K562 (cell line): ENCODE measurements around the gene UBE2E1. TPM values are rescaled to one million over a fixed set of nuclear protein-coding genes. Genes with fewer than 3 reads are reported as not detected.

Experiments used
- ATAC-seq: fragments of 200-7000 bp; cut with Tn5 transposase; 3 replicates; pipeline ENCODE4 v1.9.1; 2020; ENCODE audit warnings: moderate library complexity
- BruUV-seq: library from RNA; stranded (reverse); fragments of 400-500 nt; replicated peaks from 2 replicates; lab custom pipeline; 2021; lab: Mats Ljungman, UMichigan
- CTCF ChIA-PET: fragments of 300-600 bp; formaldehyde crosslinking; extraction: SDS; loops from one replicate; lab custom pipeline; 2021; ENCODE audit warnings: low intra/inter-chr PET ratio; lab: Yijun Ruan, JAX
- POLR2A ChIA-PET: fragments of 300-600, 350-650 bp; sonication (Branson Sonifier 250); formaldehyde crosslinking; extraction: SDS; loops from one replicate; lab custom pipeline; 2021; ENCODE audit warnings: antibody characterized with exemption, inconsistent platforms; lab: Yijun Ruan, JAX
- DNase-seq, 4 experiments: peaks; one replicate each; pipeline versions ENCODE4 v3.0.0 to v3.0.0-alpha.2; 2011 to 2018; ENCODE audit warnings: low spot score in 3 of 4, mixed read lengths in 3 of 4; ENCODE audit errors: extremely low read depth in 1 of 4
- FAIRE-seq: peaks from 2 replicates; lab custom pipeline; 2011; peaks lifted over from hg19 to GRCh38; lab: Jason Lieb, UNC
- H2AFZ ChIP-seq: 2 replicates; pipeline ENCODE4 v1.6.0; 2011; ENCODE audit warnings: low read depth, low read length, control low read depth, inconsistent platforms
- H3K27ac ChIP-seq: fragments of 200-600 bp; 3 replicates; pipeline ENCODE4 v1.8.0; 2011; ENCODE audit warnings: low read depth, mild to moderate bottlenecking, control low read depth, inconsistent platforms, low read length, moderate library complexity, mixed read lengths; ENCODE audit errors: extremely low read depth
- H3K27me3 ChIP-seq, 2 experiments: fragments of 300-600 bp in 1 of 2; 2 replicates in 1 of 2; 3 replicates in 1 of 2; pipeline versions ENCODE4 v1.6.0 to v1.8.0; 2011; ENCODE audit warnings: inconsistent platforms in 2 of 2, low read length in 2 of 2, mild to moderate bottlenecking in 1 of 2, mixed read lengths in 1 of 2, moderate library complexity in 1 of 2; ENCODE audit not compliant: control insufficient read depth in 2 of 2, insufficient read depth in 2 of 2
- H3K36me3 ChIP-seq: fragments of 300-600 bp; 3 replicates; pipeline ENCODE4 v1.8.0; 2011; ENCODE audit warnings: mild to moderate bottlenecking, low read length, inconsistent platforms; ENCODE audit not compliant: control insufficient read depth, insufficient read depth
- H3K4me1 ChIP-seq, 2 experiments: fragments of 200-600 bp in 1 of 2; replicated peaks in 1 of 2; 2 replicates in 1 of 2; 3 replicates in 1 of 2; pipeline versions ENCODE4 v1.5.1 to v1.8.0; 2011; ENCODE audit warnings: inconsistent platforms in 2 of 2, low read length in 2 of 2, mild to moderate bottlenecking in 1 of 2, mixed read lengths in 1 of 2, moderate library complexity in 1 of 2; ENCODE audit not compliant: control insufficient read depth in 2 of 2, insufficient read depth in 2 of 2
- H3K4me2 ChIP-seq: 2 replicates; pipeline ENCODE4 v1.6.1; 2011; ENCODE audit warnings: low read length, control low read depth, inconsistent platforms, mixed read lengths; ENCODE audit not compliant: insufficient read depth
- H3K4me3 ChIP-seq: fragments of 200-600 bp; sonication (generic), shearing (Covaris generic); 2 replicates; pipeline ENCODE4 v1.5.1; 2016; ENCODE audit warnings: control low read depth, inconsistent platforms
- H3K79me2 ChIP-seq: fragments of 200-600 bp; 3 replicates; pipeline ENCODE4 v1.8.0; 2011; ENCODE audit warnings: low read length, inconsistent platforms; ENCODE audit not compliant: control insufficient read depth, insufficient read depth
- H3K9ac ChIP-seq, 2 experiments: 2 replicates each; pipeline versions ENCODE4 v1.6.0 to v1.6.1; 2011; ENCODE audit warnings: low read depth in 2 of 2, low read length in 2 of 2, control low read depth in 1 of 2, inconsistent platforms in 1 of 2, mild to moderate bottlenecking in 1 of 2, mixed read lengths in 1 of 2; ENCODE audit not compliant: insufficient read depth in 1 of 2
- H3K9me1 ChIP-seq: one replicate; pipeline ENCODE4 v1.6.0; 2011; ENCODE audit warnings: inconsistent platforms, mild to moderate bottlenecking, low read length, moderate library complexity; ENCODE audit not compliant: control insufficient read depth, insufficient read depth
- H3K9me3 ChIP-seq: replicated peaks from 2 replicates; pipeline ENCODE4 v1.5.1; 2011; ENCODE audit warnings: low read depth, low read length, inconsistent platforms; ENCODE audit not compliant: control insufficient read depth, insufficient read depth
- H4K20me1 ChIP-seq: replicated peaks from 2 replicates; pipeline ENCODE4 v1.6.1; 2011; ENCODE audit warnings: low read length, inconsistent platforms, mixed read lengths; ENCODE audit not compliant: control insufficient read depth, insufficient read depth
- ZFP30 ChIP-seq: fragments of 250-450 bp; sonication (Bioruptor Pico); IDR thresholded peaks from 2 replicates; pipeline ENCODE4 v1.8.0; 2022; ENCODE audit warnings: moderate library complexity, mild to moderate bottlenecking, inconsistent platforms, borderline replicate concordance
- ZNF584 ChIP-seq: fragments of 200-800 bp; sonication (Bioruptor generic); IDR thresholded peaks from 2 replicates; pipeline ENCODE4 v1.6.1; 2016; ENCODE audit warnings: low read depth, mild to moderate bottlenecking, missing genetic modification characterization, missing compliant biosample characterization
- WGBS: fragments of 100-300 bp; shearing (Covaris generic); methylation state at CpG from one replicate; pipeline ENCODE4 v1.1.6; 2016; ENCODE audit warnings: low coverage, mixed read lengths; ENCODE audit not compliant: insufficient coverage; ENCODE audit errors: missing lambda C conversion rate; 5-methylcytosine and 5-hydroxymethylcytosine counted together
- in situ Hi-C: fragments of 300-500 bp; cut with MboI; formaldehyde crosslinking; loops from 4 replicates; pipeline ENCODE4 v1.15.0; 2018; ENCODE audit warnings: inconsistent platforms, mixed read lengths
- intact Hi-C: fragments of 100-400 bp; cut with micrococcal nuclease; formaldehyde crosslinking; loops from 2 replicates; pipeline ENCODE4 v1.14.2; 2022
- polyA plus RNA-seq, 8 experiments: library from polyadenylated mRNA; depleted of rRNA in 4 of 8; stranded (reverse) in 5 of 8; unstranded in 3 of 8; fragments of >200 nt; fragmentation: Nextera tagmentation in 2 of 8; fragmentation: Illumina TruSeq in 1 of 8; extraction: Ambion mirVana in 2 of 8; extraction: Trizol in 1 of 8; gene quantifications; 2 replicates each; pipeline versions ENCODE4 v1.2.1 to v1.2.3, GENCODE V29; 2011 to 2014; ENCODE audit warnings: inconsistent platforms in 1 of 8, missing spikeins in 1 of 8
- total RNA-seq, 7 experiments: library from RNA; depleted of rRNA in 6 of 7; stranded (reverse); fragments of >200 nt in 6 of 7; fragmentation: Illumina TruSeq in 2 of 7; extraction: Trizol in 2 of 7; gene quantifications; 2 replicates each; pipeline versions ENCODE4 v1.2.1 to v1.2.3, GENCODE V29; 2011 to 2021; ENCODE audit warnings: low replicate concordance in 1 of 7
- TF ChIP-seq, protein P1 (sequence below): fragments of 450-650 bp; IDR thresholded peaks from 2 replicates; pipeline ENCODE4 v1.6.1; 2016; ENCODE audit warnings: mild to moderate bottlenecking, moderate library complexity
- TF ChIP-seq, protein P2 (sequence below): IDR thresholded peaks from 2 replicates; pipeline ENCODE4 v1.6.1; 2011; ENCODE audit warnings: borderline replicate concordance, low read depth, mild to moderate bottlenecking, moderate library complexity, low read length; ENCODE audit not compliant: insufficient read depth, poor library complexity, severe bottlenecking

UBE2E1 gene
- total and polyA plus RNA-seq, 9 of the 15 experiments (the other 6 are each of a cell fraction or from before 2014, with no cell fraction given) = 54.4 to 294 (median 165) TPM

DNA sequence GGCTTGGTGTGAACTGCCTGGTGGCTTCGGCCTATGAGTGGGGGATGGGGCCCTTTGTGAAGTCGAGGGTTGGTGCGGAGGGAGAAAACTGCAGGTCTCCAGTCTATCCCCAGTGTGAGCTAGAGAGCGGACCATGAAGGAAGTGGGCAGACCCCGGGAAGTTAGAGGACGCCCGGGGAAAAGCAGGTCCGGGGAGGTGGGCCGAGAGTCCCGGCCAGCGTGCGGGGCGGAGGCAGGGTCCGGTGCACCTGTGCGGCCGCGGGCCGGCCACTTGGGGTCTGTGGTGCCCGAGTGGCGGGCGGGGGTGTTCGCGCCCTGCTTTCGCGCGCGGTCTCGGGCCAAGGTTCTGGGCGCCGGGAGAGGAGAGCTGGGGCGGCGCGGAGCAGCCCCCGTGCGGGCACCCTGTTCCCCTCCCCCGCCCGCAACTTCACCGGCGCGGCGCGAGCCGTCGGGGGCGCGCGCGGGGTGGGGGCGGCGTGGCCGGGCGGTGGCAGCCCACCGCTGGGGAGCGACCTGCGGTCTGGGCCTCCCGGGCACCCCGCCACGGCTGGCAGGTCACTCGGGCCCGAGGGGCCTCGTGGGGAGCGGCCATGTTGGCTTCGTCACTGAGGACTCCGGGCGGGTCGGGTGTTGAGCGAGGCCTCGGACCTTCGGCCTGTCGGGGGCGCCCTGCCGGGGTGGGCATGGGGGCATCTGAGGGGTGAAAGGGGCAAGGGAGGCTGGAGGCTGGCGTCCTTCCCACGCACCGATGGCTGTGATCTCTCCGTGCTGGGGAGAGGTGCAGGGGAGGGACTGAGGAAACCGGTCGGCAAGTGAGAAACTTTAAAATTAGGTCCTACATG, 4.8 kb downstream of the UBE2E1 start:
- Histone ChIP-seq H3K36me3 (peaks cover 62% of the 10 kb centered on the region), H3K4me2 (peak overlapping the region; percentile 65), H3K4me1 (peaks cover 22 to 24% of the 10 kb centered on the region in 2 experiments; a peak in 4 of 5 replicates), H3K27ac (peak overlapping the region; percentile 56), H2AFZ (peak overlapping the region; percentile 40), H3K27me3 (no peaks in the 10 kb centered on the region), H3K4me3 (peak overlapping the region; percentile 31), H3K79me2 (peaks cover 91% of the 10 kb centered on the region), H3K9ac (peak overlapping the region; percentile 61 to 88), H3K9me1 (no peaks in the 10 kb centered on the region), H3K9me3 (no peaks in the 10 kb centered on the region), H4K20me1 (no peaks in the 10 kb centered on the region)
- 70% methylated on average over 23 of the region's 78 CpGs for WGBS
- no peak for FAIRE-seq
- peak; percentile 3; the same call in 1 of the 3 replicates for ATAC-seq
- in situ Hi-C loops = no loop called here
- CTCF ChIA-PET = no interaction called here
- intact Hi-C loops = no loop called here
- BruUV-seq = no TSS peak
- peak; percentile 32 to 50 (median 44) for DNase-seq
- POLR2A ChIA-PET = interaction anchor here (0.6 to 2.3 kb wide), 4 partner anchors 16 to 106 kb away, joined by 3 to 8 read pairs (median 4); partner anchors contain the start of genes NKIRAS1 and RPL15
- TF ChIP-seq, protein P1, sequence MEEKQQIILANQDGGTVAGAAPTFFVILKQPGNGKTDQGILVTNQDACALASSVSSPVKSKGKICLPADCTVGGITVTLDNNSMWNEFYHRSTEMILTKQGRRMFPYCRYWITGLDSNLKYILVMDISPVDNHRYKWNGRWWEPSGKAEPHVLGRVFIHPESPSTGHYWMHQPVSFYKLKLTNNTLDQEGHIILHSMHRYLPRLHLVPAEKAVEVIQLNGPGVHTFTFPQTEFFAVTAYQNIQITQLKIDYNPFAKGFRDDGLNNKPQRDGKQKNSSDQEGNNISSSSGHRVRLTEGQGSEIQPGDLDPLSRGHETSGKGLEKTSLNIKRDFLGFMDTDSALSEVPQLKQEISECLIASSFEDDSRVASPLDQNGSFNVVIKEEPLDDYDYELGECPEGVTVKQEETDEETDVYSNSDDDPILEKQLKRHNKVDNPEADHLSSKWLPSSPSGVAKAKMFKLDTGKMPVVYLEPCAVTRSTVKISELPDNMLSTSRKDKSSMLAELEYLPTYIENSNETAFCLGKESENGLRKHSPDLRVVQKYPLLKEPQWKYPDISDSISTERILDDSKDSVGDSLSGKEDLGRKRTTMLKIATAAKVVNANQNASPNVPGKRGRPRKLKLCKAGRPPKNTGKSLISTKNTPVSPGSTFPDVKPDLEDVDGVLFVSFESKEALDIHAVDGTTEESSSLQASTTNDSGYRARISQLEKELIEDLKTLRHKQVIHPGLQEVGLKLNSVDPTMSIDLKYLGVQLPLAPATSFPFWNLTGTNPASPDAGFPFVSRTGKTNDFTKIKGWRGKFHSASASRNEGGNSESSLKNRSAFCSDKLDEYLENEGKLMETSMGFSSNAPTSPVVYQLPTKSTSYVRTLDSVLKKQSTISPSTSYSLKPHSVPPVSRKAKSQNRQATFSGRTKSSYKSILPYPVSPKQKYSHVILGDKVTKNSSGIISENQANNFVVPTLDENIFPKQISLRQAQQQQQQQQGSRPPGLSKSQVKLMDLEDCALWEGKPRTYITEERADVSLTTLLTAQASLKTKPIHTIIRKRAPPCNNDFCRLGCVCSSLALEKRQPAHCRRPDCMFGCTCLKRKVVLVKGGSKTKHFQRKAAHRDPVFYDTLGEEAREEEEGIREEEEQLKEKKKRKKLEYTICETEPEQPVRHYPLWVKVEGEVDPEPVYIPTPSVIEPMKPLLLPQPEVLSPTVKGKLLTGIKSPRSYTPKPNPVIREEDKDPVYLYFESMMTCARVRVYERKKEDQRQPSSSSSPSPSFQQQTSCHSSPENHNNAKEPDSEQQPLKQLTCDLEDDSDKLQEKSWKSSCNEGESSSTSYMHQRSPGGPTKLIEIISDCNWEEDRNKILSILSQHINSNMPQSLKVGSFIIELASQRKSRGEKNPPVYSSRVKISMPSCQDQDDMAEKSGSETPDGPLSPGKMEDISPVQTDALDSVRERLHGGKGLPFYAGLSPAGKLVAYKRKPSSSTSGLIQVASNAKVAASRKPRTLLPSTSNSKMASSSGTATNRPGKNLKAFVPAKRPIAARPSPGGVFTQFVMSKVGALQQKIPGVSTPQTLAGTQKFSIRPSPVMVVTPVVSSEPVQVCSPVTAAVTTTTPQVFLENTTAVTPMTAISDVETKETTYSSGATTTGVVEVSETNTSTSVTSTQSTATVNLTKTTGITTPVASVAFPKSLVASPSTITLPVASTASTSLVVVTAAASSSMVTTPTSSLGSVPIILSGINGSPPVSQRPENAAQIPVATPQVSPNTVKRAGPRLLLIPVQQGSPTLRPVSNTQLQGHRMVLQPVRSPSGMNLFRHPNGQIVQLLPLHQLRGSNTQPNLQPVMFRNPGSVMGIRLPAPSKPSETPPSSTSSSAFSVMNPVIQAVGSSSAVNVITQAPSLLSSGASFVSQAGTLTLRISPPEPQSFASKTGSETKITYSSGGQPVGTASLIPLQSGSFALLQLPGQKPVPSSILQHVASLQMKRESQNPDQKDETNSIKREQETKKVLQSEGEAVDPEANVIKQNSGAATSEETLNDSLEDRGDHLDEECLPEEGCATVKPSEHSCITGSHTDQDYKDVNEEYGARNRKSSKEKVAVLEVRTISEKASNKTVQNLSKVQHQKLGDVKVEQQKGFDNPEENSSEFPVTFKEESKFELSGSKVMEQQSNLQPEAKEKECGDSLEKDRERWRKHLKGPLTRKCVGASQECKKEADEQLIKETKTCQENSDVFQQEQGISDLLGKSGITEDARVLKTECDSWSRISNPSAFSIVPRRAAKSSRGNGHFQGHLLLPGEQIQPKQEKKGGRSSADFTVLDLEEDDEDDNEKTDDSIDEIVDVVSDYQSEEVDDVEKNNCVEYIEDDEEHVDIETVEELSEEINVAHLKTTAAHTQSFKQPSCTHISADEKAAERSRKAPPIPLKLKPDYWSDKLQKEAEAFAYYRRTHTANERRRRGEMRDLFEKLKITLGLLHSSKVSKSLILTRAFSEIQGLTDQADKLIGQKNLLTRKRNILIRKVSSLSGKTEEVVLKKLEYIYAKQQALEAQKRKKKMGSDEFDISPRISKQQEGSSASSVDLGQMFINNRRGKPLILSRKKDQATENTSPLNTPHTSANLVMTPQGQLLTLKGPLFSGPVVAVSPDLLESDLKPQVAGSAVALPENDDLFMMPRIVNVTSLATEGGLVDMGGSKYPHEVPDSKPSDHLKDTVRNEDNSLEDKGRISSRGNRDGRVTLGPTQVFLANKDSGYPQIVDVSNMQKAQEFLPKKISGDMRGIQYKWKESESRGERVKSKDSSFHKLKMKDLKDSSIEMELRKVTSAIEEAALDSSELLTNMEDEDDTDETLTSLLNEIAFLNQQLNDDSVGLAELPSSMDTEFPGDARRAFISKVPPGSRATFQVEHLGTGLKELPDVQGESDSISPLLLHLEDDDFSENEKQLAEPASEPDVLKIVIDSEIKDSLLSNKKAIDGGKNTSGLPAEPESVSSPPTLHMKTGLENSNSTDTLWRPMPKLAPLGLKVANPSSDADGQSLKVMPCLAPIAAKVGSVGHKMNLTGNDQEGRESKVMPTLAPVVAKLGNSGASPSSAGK = peak; percentile 50; the same call in 1 of the 2 replicates
- TF ChIP-seq ZFP30 (CRISPR knock-in tag) (no peak), ZNF584 (CRISPR knock-in tag) (no peak)
- TF ChIP-seq, protein P2, sequence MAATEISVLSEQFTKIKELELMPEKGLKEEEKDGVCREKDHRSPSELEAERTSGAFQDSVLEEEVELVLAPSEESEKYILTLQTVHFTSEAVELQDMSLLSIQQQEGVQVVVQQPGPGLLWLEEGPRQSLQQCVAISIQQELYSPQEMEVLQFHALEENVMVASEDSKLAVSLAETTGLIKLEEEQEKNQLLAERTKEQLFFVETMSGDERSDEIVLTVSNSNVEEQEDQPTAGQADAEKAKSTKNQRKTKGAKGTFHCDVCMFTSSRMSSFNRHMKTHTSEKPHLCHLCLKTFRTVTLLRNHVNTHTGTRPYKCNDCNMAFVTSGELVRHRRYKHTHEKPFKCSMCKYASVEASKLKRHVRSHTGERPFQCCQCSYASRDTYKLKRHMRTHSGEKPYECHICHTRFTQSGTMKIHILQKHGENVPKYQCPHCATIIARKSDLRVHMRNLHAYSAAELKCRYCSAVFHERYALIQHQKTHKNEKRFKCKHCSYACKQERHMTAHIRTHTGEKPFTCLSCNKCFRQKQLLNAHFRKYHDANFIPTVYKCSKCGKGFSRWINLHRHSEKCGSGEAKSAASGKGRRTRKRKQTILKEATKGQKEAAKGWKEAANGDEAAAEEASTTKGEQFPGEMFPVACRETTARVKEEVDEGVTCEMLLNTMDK = peak; percentile 13
